Measurements from ENCODE around the gene TUBA1A.
A peak's percentile ranks its signal among the peaks of the same experiment; 100 is the strongest.
"Not testable (repeated sequence)": the region's sequence is repeated elsewhere in the genome, so short reads cannot be mapped to it uniquely, and the experiment has no call there.

TUBA1A gene

DNA sequence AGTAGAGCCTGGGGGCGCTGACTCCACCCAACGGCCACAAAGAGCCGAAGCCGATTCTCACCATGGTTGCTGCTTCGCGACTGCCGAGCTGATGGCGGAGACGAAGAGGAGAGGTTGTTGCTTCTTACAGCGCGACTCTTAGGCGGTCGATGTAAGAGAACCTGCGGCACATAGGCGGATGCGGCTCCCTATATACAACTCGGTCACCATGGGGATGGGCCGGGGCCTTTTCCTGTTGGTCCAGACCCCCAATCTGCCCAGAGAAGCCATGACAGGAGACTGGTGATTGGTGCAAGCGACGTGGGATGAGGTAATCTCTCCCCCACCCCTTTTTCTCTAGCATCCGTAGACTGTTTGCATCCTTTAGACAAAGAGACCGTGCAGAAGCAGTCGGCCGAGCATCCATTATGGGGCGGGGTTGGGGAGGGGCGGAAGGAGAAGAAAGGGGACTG is at the start of gene TUBA1A:
Gene TUBA1A, minus strand, starts transcription at position 165 of the 452 bp plus-strand sequence. Its CDS starts 101 bp downstream, at position 64.
- DNase-seq (ENCODE audit: low spot score), result peak; percentile 100

DNA sequence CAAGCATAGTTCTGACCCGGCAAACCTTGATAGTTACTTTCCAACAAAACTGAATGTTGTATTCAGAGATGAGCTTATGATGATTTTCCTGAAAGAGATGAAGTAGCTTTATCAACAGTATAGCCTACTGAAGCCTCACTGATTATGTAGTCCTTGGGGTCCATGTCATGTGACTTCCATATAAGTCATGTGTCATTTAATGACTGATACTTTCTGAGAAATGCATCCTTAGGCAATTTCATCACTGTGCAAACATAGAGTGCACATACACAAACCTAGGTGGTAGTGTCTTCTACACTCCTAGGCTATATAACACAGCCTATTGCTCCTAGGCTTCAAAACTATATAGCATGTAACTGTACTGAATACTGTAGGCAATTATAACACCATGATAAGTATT is 47.5 kb upstream of the TUBA1A start:
- no peak for DNase-seq (ENCODE audit: low spot score)

DNA sequence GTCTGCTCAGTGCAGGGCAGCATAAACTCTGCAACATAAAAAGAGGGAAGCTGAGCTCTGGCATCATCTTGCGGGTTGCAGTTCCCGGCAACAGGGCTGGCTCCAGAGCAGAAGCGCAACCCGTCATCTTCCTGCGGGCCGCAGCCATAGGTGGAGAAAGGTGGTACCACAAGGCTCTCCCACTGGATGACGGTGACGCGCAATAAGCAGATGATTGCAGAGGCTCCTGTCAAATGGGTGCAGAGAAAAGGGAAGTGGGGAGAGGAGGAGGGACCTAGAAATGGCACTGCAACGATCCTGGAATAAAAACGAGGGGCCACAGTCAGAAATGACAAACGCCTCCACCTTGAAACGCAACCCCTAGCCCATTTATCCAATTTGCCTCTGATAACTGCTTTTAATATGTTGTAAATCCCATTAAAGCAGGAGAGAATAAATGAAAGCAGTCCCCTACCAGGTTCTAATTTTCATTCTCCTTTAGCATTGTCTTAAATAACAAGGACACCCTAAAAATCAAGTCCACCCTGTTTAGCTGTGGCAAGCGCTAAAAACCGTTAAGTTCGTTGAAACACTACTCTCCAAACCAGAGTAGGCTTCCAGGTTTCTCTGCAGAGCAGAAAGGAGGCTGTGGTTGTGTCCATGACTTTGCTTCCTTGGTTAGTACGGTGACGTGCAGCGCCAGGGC is 45.1 kb upstream of the TUBA1A start:
- no peak for DNase-seq (ENCODE audit: low spot score)

- DNase-seq (ENCODE audit: low spot score), result no peak
These were observed 44.3 kb upstream of the TUBA1A start for GRCh38 chr12:49232940-49233841.

- DNase-seq (ENCODE audit: low spot score), result no peak
These were observed 43.2 kb upstream of the TUBA1A start for GRCh38 chr12:49231878-49232655.

DNA sequence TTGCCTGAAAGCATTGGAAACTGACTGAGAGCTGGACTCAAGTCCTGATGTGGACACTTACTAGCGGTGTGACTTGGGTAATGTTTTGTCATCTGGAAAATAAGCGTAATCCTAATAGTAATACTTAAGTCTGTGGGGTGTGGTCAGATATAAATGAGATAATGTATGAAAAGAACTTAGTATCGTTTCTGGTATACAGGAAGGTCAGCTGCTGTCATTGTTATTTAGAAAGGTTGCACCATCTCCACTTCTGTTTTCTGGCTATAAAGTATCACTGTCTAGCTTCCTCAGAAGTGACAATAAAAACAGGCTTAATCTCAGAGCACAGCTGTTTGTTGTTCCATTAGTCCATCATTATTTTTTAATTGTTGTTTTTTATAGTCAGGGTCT is 41.9 kb upstream of the TUBA1A start:
- DNase-seq (ENCODE audit: low spot score), result no peak

DNA sequence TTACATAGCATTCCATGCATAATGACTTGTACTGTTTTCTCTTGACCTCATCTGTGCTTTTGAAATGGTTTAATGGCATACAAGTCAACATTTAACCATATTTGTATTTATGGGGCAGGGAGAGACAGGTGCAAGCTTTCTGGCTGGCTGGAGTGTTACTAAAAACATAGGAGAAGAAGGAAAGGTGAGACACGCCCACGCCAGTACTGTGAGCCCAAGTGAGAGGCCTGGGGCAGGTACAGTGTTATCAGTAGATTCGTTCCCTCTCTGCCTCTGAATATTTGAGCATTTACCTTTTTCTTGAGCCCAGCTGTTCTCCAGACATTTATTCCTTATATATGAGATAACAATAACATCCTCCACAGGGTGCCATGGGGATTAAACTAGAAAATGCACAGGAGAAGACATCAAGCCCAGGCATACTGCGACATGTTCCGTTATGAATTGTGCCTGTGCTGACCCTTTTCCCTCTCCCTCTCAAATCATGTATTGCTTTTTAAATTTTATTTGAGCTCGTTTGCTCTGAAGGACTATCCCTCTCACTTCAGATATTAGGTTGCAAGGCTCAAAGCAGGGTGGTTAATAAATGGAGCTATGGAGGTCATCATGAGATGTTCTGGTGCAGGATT is 41.4 kb upstream of the TUBA1A start:
- DNase-seq (ENCODE audit: low spot score), result no peak

DNA sequence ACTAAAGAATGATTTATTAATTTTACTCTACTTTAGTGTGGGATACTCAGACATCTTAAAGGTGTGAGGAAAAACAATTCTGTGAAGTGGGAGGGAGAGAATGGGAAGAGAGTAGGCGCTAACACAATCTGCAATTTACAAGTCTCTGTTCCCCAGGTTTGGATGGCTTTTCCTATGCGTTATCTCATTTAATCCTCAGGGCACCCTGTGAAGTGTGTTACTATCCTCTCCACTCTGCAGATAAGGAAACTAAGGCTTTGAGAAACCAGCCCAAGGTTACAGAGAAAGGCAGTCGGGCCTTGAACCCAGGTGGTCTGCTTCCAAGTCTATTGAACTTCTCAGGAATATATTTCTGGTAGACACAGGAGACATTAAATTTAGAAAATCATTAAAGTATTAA is 39.8 kb upstream of the TUBA1A start:
- no peak for DNase-seq (ENCODE audit: low spot score)

DNA sequence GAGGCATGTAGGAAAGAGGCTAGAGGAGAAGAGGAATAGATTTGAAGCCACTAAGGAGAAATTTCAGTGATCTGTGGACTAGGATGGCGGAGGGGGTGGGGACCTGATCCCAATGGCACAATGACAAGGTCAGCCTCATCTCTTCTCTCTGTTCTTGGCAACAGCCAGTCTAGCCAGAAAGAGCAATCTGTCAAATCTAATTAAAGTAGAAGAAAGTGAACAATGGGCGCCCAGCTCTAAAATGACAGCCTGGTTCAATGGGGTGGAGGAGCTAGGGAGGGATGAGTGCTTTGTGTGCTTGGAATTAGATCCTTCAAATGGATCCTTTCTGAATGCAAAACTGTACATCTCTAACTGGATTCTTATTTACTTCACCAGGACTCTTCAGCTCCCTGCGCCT is 38.8 kb upstream of the TUBA1A start:
- no peak for DNase-seq (ENCODE audit: low spot score)

DNA sequence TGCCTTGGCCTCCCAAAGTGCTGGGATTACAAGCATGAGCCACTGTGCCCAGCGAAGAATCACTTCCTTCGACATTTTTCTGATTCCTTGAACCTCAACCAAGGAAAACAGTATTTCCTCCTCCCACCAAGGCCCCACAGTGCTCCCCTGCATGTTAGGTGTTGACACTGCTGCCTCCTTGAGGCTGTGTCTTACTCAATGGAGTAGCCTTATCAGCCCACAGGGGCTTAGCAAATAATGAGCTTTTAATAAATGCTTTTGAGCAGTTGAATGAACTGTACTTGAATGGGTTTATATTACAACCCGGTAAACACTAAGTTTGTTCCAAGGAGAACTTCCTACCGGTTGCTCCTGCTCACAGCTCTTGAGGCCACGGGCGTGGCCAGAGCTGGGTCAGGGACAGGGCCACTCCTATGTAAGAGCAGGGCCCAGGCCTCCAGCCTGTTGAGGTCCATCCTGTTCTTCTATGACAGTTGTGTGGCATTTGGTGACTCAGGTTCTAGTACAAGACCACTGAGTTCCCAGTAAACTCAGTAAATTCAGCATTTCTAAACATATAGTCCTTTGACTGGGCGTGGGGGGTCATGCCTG is 36.8 kb upstream of the TUBA1A start:
- DNase-seq (ENCODE audit: low spot score), result no peak

- no peak for DNase-seq (ENCODE audit: low spot score)
These were observed 34.9 kb upstream of the TUBA1A start for GRCh38 chr12:49223590-49224369.

DNA sequence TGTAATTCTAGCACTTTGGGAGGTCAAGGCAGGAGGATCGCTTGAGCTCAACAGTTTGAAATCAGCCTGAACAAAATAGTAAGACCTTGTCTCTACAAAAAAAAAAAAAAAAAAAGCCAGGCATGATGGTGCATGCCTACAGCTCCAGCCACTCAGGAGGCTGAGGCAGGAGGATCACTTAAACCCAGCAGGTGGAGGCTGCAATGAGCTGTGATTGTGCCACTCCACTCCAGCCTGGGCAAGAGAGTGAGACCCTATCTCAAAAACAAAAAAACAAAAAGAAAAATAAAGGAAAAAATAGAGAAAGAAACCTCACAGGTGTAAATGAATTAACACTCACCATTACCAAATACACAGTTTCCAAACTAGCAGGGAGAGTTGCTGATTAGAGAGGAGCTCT is 34.2 kb upstream of the TUBA1A start:
- no peak for DNase-seq (ENCODE audit: low spot score)

- DNase-seq (ENCODE audit: low spot score), result no peak
These were observed 32.1 kb upstream of the TUBA1A start for GRCh38 chr12:49220972-49221371.

GRCh38 chr12:49219417-49220026 is 30.6 kb upstream of the TUBA1A start:
- DNase-seq (ENCODE audit: low spot score), result no peak

DNA sequence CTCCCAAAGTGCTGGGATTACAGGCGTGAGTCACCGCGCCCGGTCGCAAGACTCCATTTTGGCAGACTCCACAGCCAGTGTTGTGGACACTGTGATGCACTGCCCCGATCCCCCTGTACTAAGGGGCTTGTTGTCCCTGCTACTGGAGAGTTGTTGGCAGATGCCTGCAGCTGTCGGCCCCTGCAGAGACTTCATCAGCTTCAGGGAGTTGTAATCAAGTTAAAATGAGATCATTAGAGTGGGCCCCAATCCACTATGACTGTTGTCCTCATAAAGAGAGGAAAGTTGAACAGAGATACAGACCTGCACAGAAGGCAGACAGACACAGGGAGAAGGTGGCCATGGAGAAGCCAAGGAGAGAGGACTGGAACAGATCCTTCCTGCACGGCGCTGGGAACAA is 23.7 kb upstream of the TUBA1A start:
- no peak for DNase-seq (ENCODE audit: low spot score)

DNA sequence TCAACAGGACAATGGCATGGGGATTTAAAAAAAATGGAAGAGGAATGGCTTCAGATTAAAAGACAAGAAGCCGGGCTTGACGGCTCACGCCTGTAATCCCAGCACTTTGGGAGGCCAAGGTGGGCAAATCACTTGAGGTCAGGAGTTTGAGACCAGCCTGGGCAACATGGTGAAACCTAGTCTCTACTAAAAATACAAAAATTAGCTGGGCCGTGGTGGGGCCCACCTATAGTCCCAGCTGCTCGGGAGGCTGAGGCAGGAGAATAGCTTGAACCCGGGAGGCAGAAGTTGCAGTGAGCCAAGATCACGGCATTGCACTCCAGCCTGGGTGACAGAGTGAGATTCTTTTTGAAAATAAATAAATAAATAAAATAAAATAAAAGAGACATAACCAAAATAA is 21.8 kb upstream of the TUBA1A start:
- DNase-seq (ENCODE audit: low spot score), result not testable (repeated sequence)

- DNase-seq (ENCODE audit: low spot score), result no peak
These were observed 19.8 kb upstream of the TUBA1A start for GRCh38 chr12:49208676-49209075.

DNA sequence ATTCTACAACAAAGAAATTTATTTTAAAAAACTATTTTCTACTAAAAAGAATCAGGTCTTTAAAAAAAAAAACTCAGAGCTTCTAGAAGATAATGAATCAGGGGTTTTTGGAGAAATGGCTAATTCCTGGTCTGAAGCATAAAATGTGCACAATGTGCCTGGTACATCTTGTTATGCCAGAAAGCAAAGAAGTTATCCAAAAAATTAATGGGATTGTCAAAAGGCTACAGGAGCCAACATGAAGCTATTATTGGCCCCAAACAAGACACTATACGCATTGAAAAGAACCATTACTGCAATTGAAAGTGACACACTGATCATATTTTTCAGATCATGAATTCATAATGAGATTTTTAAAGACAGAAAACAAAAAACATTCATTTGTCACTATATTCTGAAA is 19.3 kb upstream of the TUBA1A start:
- no peak for DNase-seq (ENCODE audit: low spot score)

GRCh38 chr12:49206389-49206788 is 17.5 kb upstream of the TUBA1A start:
- DNase-seq (ENCODE audit: low spot score), result no peak

DNA sequence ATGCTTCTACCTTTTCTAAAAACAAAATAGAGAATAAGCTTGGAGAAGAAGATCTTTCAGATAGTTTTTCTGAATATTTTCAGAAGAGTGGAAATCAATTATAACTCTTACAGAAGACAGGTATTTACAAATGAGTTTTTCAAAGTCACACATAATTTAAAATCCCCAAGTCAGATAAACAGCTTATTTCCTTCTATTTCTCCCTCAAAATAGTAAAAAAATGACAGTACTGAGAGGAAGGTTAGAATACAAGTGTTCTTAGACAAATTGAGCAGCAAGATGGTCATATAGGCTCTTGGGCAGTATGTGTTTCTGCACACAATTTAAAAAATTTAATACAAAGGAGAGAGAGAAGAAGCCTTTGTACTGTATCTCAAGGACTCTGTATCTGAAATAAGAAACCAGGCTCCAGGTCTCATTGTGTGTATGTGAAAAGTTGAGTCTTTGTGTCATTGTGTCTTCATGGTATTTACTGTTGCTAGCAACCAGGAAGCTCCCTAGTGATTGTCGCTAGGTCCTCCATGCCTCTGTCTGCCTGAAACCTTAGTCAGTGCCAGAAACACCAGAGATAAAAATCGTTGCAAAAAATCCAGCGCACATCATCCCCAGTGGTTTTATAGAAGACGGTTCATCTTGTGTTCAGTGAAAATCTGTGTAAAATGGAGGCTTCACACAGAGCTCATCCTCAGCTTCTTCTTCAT is 12.9 kb upstream of the TUBA1A start:
- peak; percentile 26 for DNase-seq (ENCODE audit: low spot score)
